Stimulated activated CD8-positive, alpha-beta memory T cell treated with anti-CD3 and anti-CD28 coated beads, Interleukin-15, amount 100 ng/mL, for 1 hour (primary cell): ENCODE data around the gene DTWD1.
"Not testable (repeated sequence)": the region's sequence is repeated elsewhere in the genome, so short reads cannot be mapped to it uniquely, and the experiment has no call there.

Source experiments
- DNase-seq: peaks from one replicate; pipeline ENCODE4 v3.0.0-alpha.2; 2020; ENCODE audit warnings: low read depth

Gene DTWD1

DNA sequence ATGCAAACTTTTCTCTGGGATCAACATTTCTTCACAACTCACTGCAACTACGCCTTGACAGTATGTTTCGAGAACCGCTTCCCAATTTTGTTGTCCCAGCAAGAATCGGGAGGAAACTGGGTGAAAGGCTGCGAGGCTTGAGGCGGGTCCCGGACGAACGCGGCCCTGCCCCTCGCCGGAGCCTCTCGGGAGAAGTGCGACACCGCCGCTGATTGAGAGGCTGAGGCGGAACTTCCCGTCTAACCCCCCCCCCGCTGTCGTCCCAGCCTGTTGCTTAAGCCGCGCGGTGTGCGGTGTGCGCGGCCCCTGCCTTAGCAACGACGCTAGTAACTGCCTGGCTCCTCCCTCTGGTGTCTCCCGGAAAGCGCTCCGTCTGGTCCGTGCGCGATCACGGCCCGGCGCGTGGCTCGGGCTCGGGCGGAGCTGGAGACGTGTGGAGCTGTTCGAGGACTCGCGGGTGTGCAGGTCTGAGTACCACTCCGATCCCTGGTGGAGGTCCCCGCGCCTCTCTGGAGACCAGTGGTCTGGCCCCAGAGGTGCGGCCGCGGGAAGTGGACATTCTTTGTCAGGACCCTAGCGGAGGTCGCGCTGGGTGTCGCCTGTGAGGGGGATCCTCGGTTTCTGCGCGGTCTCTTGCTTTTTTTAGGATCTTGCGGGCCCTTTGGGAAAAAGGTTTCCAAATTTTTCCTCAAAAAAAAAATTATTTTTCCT is at the start of gene DTWD1, which contains the start of gene FAM227B:
DTWD1 (plus strand) TSS at position 391 of the 711 bp plus-strand sequence. CDS start 4,120 bp downstream, outside the sequence.
FAM227B (minus strand) TSS at position 161 of the 711 bp plus-strand sequence. CDS start 5,647 bp downstream, outside the sequence.
- DNase-seq: peak; percentile 87

DNA sequence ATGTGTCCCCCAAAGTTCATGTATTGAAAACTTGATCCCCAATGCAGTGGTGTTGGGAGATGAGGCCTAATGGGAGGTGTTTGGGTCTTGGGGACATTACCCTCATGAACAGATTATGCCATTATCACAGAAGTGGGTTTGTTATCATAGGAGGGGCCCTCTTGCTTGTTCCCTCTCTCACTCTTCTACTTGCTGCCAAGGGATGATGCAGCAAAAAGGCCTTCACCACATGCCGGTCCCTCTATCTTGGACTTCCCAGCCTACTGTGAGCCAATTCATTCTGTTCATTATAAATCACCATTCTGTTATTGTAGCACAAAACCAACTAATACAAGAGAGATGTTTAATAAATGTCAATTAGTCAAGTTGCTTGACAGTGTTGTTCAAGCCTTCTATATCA is 47.4 kb upstream of the DTWD1 start:
- DNase-seq: no peak

DNA sequence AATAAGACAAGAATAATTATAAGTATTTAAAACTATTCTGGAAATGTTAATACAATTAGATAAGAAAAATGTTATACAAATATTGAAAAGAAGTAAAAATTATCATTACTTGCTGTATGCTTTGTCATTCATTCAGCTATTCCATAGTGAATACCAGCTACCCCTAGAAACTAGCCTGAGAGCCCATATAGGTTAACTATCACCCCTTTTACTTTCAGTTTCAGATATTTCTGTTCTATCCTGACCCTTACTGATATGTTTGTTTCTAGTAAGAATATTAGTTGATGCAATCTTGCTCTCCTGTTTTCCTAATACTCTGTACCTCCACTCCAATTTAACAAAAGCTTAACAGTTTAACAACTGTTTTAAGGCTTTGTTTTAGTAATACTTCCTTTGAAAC is 31.8 kb upstream of the DTWD1 start:
- no peak for DNase-seq

DNA sequence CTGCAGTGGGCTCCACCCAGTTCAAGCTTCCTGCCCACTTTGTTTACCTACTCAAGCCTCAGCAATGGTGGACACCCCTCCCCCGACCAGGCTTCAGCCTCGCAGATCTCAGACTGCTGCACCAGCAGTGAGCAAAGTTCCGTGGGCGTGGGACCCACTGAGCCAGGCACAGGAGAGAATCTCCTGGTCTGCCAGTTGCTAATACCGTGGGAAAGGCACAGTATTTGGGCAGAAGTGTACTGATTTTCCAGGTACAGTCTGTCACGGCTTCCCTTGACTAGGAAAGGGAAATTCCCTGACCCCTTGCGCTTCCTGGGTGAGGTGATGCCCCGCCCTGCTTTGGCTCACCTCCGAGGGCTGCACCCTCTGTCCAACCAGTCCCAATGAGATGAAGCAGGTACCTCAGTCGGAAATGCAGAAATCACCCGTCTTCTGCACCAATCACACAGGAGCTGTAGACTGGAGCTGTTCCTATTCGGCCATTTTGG is 28.0 kb upstream of the DTWD1 start:
- not testable (repeated sequence) for DNase-seq

DNA sequence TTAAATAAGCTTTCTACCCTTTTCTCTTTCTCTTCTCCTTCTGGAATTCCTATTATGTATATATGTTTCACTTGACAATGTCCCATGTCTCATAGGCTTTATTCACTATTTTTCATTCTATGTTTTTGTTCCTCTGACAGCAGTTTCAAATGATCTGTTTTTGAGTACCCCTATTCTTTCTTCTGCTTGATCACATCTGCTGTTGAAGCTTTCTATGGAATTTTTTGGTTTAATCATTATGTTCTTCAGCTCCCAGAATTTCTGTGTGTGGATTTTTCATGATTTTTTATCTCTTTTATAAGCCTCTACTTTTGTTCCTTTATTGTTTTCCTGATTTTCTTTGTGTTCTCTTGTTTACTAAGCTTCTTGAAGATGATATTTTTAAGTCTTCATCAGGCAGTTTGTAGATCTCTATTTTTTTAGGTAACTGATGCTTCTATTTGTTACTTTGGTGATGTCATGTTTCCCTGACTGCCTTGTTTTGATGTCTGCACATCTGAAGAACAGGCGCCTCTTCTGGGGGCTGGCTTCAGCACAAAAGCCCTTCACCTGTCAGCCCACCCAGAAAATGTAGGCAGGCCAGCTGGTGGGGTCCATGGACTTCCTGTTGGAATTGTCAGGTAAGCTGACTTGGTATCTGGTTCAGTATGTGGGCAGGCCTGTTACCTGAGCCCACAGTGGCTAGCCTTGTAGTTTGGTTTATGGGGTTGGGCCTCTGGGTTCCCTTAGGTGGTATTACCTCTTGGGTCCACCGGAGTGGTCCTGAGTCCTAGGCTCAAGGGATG is 16.0 kb upstream of the DTWD1 start:
- DNase-seq: no peak

- DNase-seq: no peak
These were observed 15.3 kb upstream of the DTWD1 start for GRCh38 chr15:49605588-49605987.

DNA sequence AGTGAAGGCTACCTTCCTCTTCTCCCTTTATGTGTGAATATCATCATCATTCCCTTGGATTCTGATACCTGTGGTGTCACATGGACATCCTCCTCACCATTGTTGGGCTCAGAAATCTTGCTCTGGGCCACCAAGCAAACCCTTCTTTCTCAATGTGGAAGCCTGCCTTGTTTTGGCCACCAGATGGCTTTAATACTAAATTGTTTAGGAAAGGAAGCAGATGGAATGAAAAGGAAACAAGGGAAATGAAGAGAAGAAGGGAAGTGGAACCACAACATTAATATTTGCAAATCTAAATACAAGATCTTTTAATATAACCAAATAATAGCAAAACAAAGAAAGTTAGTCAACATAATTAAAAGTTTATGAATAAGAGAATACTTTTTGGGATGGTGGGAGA is 14.3 kb upstream of the DTWD1 start:
- DNase-seq: no peak

GRCh38 chr15:49610157-49610918 is 10.5 kb upstream of the DTWD1 start:
- no peak for DNase-seq

- DNase-seq: not testable (repeated sequence)
These were observed 8.6 kb upstream of the DTWD1 start for GRCh38 chr15:49612240-49612639.

DNA sequence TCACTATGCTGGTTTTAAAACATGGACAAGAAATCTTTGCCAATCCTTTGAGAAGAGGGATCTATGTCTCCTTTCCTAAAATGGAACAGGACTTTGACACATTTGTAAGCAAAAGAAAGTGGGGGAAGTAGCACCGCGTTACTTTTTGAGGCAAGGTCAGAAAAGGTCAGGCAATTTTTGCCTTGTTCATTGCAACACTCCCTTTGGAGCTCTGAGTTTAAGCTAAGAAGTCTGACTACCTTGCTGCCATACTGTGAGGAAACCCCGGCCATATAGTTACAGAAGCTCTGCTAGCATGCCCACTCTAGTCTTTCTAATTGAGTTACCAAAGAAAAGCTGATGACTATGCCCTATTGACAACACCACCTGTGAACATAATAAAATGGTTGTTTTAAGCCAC is 1.6 kb upstream of the DTWD1 start:
- DNase-seq: no peak

DNA sequence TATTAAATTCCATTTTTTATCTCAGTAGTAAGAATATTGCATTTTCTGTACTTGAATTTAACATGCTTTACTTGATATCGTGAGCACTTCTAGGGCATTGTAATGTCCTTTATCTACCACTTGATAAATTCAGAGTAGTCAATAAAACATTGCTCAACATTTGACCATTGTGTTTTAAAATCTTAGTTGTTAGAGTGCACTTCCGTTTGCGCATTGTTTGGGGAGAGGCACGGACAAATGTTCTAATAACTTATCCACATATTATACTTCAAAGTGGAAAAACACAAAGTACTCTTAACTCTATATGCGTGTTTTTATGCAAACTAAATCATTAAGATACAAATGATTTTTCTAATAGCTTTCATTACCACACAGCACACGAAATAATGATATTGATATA is 649 bp upstream of the DTWD1 start:
- DNase-seq: no peak

DNA sequence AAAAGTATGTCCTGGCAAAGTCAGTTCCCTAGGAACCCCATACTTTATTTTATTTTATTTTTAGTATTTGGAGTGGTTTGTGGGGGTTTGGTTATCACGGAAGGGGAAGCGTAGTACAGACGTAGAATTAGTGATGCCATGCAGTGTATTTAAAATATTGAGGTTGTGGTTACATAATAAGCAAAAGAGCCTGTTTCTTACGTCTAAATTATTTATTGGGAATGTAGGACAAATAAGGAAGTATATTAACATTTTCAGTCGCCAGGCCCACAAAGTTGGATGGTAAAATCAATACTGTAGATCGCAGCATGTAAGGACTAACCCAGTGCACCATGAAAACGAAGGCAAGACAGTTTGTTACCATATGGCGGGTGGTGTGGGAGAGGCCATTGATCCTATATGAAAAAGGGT is 558 bp downstream of the DTWD1 start:
- DNase-seq: no peak

DNA sequence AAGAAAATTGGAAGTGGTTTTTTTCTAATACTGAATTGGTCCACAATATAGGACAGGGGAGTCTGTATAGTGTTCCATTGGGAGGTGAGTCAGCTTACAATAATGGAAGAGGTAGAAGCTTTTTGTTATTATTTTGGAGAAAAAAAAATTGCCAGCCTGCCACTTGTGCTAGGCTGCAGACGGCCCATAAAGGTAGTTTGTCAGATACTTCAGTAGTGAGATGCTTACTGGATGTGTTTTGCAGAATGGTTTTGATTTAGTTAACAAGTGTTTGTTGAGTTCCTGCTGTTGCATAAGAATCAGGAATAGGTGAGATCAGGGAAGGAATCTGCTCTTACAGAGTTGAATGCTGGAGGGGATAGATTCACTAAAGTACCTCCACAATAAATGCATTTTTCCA is 1.0 kb downstream of the DTWD1 start:
- DNase-seq: no peak

GRCh38 chr15:49622561-49622960 is 1.7 kb downstream of the DTWD1 start:
- no peak for DNase-seq

GRCh38 chr15:49624056-49624455 is 3.2 kb downstream of the DTWD1 start:
- DNase-seq: no peak

GRCh38 chr15:49625460-49626036 is 4.7 kb downstream of the DTWD1 start:
- DNase-seq: no peak

DNA sequence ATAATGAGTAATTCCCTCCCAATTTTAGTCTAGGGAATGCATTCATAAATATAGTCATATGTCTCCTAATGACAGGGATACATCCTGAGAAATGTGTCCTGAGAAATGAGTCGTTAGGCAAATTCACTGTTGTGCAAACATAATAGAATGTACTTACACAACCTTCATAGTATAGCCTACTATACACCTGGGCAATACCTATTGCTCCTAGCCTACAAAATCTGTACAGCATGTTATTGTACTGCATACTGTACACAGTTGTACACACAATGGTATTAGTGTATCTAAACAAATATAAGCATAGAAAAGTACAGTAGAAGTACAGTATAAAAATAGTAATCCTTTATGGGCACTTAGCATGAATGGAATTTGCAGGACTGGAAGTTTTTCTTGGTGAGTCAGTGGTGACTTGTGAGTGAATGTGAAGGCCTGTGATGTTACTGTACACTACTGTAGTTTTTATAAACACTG is 6.6 kb downstream of the DTWD1 start:
- DNase-seq: no peak

GRCh38 chr15:49628379-49628778 is 7.5 kb downstream of the DTWD1 start:
- no peak for DNase-seq

DNA sequence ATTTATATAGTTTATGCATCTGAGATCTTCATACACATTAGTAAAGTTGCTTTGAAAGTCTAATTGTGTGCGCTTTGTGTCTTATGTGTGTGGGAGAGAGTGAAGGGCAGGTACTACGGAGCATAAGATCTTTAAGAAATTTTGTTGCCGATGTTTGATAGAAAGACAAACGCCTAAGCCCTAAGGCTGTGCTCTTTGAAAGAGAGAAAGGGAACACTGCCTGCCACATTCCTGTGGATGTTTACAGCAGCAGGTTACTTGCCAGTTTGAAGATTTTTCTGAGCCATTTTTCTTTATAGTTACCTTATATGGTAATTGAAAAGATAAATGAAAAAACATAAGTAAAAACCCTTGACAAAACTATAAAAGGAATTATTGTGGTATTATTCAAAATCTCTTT is 17.0 kb downstream of the DTWD1 start:
- DNase-seq: no peak

DNA sequence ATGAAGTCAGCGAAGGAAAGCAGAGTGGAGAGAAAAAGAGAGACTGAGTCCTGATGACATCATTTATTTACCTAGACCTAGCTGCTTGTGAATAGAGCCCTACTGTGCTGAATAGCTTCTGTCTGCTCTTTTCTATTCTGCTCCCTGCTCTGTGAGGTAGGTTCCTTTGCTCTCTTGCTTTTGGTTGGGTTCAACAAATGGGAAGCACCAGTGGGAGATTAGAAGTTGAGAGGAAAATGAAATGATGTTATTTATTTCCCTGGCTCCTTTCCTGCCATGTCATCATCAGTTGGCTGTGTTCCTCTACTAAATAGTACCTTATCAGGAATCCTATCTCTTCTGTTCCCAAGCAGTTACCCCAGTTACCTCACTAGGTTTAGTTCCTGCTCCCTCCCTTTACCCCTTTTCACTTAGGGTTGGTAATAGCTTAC is 23.5 kb downstream of the DTWD1 start:
- DNase-seq: no peak

GRCh38 chr15:49645277-49645676 is 24.4 kb downstream of the DTWD1 start:
- no peak for DNase-seq

- no peak for DNase-seq
These were observed 25.1 kb downstream of the DTWD1 start for GRCh38 chr15:49645941-49646340.
